HG03378 (cell line): Measurements from ENCODE around the gene FLT4.
"Not testable (repeated sequence)": the region's sequence is repeated elsewhere in the genome, so short reads cannot be mapped to it uniquely, and the experiment has no call there.

Experiments
- ATAC-seq: cut with Tn5 transposase; IDR thresholded peaks from one replicate; pipeline ENCODE4 v1.9.1; 2021; ENCODE audit warnings: mild to moderate bottlenecking, moderate library complexity; ENCODE audit not compliant: unreplicated experiment

The FLT4 gene

DNA sequence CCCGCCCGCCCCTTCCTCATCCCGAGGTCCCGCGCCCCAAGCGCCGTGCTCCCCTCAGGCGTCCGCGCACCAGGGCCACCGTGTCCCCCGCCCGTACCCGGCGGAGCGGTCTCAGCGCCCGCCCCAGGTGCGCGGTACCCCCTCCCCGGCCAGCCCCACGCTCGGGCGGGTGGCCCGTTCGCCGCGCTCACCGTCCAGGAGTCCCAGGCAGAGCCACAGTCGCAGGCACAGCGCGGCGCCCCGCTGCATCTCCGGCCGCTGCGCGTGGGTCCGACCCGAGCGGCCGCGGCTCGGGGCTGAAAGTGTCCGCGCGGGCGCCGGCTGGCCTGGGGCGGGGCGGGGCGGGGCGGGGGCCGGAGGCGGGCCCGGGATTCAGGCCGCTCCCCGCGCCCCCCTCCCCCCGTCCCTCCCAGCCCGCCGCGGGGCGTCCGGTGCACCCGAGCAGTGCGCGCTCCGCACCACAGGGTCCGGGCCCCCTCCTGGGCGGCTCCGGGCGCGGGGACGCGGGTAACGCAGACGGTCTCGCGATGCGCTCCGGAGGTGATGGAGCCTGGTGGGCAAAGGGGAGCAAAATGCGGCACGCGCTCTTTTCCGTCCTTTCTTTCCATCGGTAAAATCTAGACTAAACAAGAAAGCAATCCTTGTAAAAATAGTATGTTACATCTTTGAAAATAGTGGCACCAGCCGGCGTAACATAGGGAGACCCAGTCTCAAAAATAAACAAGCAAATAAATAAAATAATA, at the start of gene FLT4:
Gene FLT4 (minus strand): TSS at position 304 of the 743 bp plus-strand sequence. CDS start 55 bp downstream, at position 249.
- no peak for ATAC-seq

DNA sequence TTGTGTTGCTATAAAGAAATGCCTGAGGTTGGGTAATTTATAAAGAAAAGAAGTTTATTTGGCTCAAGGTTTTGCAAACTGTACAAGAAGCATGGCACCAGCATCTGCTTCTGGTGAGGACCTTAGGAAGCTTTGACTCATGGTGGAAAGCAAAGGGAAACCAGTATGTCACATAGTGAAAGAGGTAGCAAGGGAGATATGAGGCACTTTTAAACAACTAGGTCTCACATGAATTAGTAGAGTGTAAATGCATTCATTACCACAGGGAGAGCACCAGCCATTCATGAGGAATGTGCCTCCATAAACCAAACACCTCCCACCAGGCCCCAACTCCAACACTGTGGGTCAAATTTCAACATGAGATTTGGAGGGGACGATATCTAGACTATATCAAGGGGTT, 49.6 kb upstream of the FLT4 start:
- ATAC-seq = no peak

DNA sequence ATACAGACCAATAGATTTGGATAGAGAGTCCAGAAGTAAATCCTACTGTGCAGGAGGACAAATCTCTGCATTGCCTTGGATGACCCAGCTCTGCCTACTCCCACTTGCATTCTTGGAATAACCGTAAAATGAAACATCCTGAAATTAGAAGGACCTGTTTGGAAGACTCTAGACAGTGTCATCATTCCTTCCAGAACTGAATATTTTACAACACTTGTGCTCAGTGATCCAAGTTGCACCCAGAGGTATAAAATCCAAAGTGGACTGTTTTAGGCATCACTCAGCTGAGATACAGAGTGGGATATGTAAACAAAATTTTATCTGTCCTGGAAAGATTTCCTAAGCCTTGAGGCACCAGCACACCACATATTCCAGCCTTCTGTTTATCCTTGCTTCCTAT, 46.7 kb upstream of the FLT4 start:
- no peak for ATAC-seq

DNA sequence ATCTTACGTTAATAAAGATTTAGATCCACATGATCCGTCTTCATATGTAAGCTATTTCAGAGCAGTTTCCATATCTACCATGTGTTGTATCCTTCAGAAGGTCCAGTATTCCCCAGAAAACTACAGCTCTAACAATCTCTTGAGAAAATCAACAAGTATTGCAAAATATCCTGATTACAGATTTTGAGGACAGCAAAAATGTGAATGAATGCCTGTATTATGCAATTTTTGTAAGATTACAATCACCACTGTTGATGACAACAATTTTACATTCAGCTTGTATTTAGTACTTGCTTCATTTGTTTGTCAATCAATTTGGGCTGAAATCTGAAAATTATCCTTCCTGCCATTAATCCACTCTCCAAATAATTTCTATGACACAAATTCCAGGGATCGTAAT, 43.0 kb upstream of the FLT4 start:
- no peak for ATAC-seq

DNA sequence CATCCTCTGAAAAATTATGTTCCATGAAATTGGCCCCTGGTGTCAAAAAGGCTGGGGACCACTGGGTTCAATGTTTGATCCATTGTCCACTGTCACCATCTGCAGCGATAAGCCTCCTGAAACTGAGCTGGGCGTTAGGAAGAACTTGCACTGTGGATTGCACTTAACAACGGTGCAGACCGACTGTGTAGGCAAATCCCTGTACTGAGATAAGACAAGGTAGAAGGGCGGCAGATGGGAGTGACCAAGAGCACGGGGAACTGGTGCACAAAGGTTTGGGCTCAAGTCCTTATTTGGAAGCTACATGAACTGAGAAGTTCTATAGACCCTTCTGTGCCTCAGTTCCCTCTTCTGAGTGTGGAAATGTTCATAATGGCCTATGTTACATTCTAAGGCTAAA, 41.6 kb upstream of the FLT4 start:
- ATAC-seq = no peak

DNA sequence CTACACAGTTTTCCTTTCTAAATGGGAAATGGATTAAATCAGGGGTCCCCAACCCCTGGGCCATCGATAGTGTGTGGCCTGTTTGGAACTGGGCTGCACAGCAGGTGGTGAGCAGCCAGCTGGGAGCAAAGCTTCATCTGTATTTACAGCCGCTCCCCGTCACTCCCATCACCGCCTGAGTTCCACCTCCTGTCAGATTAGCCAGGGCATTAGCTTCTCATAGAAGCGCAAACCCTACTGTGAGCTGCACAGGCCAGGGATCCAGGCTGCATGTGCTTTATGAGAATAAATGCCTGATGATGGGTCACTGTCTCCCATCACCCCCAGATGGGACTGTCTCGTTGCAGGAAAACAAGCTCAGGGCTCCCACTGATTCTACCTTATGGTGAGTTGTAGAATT, 41.2 kb upstream of the FLT4 start:
- no peak for ATAC-seq

DNA sequence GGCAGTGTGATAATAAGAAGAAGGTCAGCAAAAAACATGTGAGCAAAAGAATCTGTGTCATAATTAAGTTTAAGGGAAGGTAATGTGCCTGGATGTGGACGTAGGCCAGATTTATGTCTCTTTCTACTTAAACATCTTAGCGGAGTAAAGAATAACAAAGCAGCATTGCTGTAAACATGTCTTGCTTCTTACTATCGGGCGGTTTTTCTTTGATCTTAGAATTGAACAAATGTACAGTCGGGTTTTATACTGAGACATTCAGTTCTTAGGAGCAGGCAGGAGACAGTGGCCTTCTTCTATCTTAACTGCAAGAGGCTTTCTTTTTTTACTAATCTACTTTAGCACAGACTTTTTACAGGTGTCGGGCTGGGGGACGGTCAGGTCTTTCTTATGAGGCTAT, 40.4 kb upstream of the FLT4 start:
- ATAC-seq = no peak

DNA sequence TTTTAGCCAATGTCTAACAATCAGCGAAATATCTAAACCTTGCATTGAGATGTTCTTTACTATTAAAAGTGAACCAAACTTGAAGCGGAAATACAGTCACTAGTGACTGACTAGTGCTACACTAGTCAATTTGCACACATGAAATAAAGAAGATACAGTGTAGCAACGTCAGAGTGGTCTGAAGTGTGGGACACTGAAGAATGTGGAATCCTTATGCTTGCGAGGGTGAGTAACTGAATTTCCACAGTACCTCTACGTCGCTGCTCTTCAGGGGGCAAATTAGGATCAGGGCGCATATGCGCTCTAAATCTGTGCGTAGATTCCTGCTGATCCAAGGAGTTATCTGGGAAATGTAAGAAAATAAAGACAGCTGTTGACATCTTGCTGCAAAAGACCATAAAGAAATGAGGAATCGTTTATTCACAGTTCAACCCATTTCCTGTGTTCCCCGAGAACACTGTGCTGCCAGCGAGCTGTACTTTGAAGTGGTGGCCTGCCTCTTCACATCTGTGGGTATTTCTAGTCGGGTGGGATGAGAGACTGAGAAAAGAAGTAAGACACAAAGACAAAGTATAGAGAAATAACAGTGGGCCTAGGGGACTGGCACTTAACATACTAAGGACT, 39.8 kb upstream of the FLT4 start:
- ATAC-seq = no peak

DNA sequence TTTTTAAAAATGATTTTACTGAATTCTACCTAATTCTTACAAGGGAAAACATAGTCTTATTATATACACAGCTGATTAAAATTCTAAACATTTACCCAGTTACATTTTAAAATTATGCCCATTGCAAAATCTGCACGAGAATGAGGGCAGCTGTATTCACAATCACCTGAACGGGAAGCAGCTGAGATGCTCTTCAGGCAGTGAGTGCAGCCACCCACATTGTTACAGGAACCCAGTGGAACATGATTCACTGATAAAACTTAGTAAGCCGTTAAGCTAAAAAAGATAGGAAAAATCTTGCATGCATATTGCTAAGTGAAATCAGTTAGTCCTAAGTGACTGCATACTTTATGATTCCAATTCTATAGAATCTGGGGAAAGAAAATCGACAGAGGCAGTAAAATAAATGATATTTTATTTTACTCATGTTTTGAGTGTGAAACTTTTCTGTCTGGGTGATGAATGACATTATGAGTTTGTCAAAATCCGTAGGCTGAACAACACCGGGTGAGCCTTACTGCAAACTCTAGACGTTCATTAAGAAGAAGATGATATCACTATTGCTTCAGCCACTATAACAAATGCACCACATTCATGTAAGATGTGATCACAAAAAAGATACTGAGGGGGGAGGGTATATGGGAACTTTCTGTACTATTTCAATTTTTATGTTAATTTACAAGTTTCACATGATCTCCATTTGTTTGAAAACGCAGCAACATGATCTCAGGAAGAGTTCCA, 39.1 kb upstream of the FLT4 start:
- no peak for ATAC-seq

DNA sequence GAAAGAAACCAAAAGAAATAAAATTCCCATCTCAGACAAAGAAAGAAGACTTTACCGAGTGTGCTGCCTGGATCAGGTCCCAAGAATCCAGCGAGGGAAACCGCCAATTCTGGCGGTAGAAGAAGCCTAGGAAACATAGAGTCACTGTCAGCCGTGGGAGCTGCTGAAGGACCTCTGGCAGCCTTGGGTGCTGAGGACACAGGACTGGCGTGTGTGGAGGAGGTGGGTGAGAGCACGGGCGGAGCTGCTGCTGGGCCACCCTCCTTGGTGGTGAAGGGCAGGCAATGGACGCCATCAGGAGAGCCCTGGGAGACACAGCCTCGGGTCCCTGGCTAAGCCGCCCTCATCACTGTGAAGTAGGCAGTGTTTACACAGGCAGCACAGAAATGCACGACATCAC, 37.4 kb upstream of the FLT4 start:
- not testable (repeated sequence) for ATAC-seq

DNA sequence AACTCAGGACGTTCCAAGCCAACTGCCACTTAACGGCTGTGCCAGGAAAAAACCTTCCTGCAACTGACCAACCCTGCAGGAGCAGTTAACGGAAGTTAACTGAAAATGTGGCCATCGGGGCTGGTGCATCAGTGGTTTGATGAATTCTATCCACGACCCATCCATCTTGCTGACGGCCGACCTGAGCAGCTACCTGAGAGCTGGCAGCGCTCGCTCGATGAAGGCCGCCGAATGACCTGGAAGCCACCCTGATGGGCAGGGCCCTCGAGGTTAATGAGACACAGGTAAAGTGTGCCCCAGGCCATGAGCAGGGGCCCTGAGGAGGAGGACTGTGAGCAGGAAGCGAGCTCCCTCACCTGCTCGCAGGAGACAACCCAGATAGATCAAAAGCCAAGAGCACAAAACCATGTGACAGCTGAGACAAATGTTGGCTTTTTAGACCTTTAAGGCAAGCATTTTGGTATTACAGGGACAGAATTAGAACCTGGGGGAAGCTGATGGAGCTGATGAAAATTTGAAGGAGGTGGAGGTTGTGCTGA, 35.3 kb upstream of the FLT4 start:
- ATAC-seq = no peak

DNA sequence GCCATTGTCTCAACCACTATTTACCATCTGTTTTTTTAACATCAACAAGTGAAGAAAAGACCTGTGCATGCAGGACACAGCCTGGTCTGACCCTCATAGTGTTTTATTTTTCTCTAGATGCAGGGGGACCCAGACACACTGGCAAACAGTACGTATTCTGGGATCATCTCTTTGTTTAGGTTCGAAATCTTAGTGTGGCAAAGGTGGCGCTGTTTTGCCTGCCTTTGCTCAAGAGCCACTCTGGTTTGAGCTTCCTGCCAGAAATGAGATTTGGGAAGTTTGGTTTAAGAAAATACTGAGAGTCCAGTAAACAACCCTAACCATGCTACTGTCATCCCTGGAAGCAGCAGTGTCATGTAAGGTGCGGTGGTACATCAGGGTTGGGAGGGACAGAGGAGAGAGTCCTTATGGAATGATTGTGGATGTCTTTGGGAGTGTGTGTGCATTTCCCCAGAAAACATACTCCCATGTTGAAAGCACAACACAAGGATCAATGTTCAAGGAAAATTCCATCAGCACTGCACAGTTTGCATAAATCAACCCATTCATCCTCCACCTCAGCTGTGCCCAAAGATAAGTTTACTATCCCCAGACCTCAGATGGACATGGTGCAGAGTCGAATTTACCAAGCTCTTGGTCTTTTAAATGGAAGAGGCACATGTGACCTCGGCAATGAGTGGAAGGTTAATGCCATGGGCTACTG, 34.0 kb upstream of the FLT4 start:
- no peak for ATAC-seq

DNA sequence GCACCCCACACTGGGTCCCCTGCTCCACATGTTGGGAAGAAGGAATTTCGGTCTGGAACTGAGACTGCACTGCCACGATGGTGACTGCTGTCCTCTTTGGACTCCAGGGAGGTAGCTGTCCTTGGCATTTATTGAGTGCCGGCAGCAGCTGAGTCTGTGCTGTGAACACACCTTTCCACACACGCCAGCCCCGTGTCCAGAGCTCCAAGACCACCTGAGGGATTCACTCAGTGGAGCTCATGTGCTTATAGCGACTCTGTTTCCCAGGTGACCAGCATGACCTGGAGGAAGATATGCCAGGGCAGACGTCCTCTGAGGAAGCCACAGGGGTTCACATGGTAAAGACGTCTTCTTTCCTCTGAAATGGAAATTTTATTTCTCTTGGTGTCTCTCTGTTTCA, 33.2 kb upstream of the FLT4 start:
- no peak for ATAC-seq

DNA sequence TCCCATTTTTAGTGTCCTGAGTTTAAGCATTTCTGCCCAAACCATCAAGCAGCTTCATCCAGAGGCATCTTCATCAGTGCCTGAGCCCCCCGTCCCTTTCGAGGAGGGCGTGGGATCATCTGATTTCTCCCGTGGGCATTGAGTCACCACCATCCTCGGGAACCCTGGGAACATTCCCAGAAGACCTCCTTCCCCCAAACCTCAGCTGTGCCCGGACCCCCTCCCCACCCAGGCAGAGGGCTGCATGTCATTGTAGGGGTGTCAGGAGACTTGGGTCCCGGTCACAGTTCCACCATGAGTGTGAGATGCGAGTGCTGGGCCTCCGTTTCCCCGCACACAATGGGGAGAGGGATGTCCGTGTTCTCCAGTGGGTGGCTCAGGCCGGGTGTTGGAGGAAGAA, 32.6 kb upstream of the FLT4 start:
- ATAC-seq = not testable (repeated sequence)

DNA sequence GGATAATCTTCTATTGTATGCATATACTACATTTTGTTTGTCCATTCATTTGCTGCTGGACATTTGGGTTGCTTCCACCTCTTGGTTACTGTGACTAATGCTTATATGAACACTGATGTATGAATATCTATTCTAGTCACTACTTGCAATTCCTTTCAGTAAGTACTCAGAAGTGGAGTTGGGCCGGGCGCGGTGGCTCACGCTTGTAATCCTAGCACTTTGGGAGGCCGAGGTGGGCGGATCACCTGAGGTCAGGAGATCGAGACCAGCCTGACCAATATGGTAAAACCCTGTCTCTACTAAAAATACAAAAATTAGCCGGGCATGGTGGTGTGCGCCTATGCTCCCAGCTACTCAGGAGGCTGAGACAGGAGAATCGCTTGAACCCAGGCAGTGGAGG, 28.9 kb upstream of the FLT4 start:
- not testable (repeated sequence) for ATAC-seq

DNA sequence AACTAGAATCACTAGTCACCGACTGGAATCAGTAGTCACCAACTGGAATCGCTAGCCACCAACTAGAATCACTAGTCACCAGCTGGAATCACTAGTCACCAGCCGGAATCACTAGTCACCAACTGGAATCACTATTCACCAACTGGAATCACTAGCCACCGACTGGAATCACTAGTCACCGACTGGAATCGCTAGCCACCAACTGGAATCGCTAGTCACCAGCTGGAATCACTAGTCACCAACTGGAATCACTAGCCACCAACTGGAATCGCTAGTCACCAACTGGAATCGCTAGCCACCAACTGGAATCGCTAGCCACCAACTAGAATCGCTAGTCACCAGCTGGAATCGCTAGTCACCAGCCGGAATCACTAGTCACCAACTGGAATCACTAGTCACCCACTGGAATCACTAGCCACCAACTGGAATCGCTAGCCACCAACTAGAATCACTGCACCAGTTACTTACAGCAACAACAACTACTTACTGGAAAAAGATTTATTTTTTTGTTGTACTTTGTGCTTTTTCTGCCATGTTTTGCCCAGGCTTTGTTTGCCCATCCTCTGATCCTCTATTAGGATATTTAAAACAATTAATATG, 25.7 kb upstream of the FLT4 start:
- no peak for ATAC-seq

DNA sequence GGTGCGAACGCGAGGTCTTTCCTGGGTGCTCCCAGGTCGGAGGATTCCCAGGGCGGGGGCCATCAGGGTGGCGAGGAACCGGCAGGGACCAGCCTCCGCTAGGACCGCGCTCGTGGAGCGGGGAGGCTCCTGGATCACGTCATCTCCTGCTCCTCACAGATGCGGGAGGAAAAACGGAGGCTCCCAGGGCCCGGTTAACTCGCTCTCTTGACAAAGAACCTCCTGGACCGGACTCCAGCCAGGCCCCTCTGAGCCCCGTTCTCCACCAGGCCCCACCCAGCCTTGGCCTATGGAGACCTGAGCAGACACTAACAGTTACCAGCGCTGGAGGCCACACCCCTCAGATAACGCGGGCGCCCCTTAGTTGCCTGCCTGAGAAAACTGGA, 24.7 kb upstream of the FLT4 start:
- ATAC-seq = not testable (repeated sequence)

DNA sequence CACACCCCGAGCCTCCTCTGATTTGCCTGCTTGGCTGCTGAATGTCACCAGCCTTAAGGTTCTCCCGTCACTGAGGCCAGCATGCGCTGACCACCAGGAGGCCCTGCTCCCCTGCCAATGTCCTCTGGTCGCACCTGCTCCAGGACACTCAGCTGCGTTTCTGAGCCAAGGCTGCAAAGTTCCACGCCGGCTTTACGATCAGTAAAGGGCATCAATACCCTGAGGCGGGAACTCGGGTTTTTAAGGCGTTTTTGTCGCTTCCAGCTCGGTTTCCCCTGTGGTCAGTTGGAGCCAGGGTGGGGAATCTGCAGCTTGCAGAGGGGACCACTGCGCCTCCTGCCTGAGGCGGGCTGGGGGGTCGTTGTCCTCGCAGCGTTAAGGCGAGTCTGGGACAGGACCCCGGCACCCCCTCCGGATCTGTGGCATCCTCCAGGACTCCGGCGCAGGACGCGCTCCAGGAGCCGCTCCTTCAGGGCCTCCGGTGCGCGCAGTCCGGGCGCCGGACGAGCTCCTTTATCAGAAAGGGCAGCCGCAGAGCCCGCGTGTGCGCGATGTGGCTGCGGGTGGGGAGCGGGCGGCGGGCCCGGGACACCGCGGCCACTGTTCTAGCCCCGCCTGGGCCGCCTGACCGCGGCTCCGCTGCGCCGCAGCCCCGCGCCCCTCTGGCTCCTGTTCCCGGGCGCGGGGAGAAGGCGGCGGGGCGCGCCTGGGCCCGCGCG, 24.1 kb upstream of the FLT4 start:
- no peak for ATAC-seq

DNA sequence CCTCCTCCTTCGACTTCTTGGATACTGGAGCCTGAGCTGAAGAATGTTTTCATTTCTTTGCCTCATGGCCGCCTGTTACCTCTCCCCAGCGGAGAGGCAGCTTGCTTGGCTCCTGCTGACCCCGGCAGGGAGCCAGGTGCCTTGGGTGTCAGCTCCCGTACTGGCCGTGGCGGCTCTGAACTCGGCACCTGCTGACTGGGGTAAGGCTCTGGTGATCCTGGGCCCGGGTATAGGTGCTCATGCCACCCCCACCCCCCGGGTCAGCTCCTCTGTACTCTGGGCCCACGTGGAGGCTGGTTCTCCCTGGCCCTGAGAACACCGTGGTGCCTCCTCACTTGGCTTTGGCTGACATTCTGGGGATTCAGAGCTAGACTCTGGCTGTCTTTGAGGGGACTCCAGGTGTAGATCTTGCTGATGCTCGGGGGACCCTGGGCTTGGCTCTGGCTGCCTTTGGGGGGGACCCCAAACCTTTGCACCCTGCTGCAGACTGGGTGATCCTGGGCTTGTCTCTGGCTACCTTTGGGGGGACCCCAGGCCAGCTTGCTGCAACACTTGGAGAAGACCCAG, 22.6 kb upstream of the FLT4 start:
- ATAC-seq = not testable (repeated sequence)
